Right atrium auricular region (tissue), 2 donors: ENCODE measurements around the gene ANKS1B. TPM values are rescaled to one million over a fixed set of nuclear protein-coding genes. Genes with fewer than 3 reads are reported as not detected.

Experiments
- DNase-seq: peaks from one replicate; pipeline ENCODE4 v3.0.0-alpha.2; 2019; ENCODE audit warnings: low spot score
- H3K27ac ChIP-seq, 2 donors: fragments of 200-600 bp; sonication (generic); 1 replicate in 1 of 2; 2 replicates in 1 of 2; pipeline ENCODE4 v1.5.1; 2016 to 2019
- H3K27me3 ChIP-seq, 2 donors: fragments of 200-600 bp; sonication (generic); one replicate each; pipeline versions ENCODE4 v1.5.1 to v1.6.0; 2017 to 2019
- H3K36me3 ChIP-seq: fragments of 200-600 bp; sonication (generic); one replicate; pipeline ENCODE4 v1.5.1; 2016
- H3K4me1 ChIP-seq, 2 donors: fragments of 200-600 bp; sonication (generic); one replicate each; pipeline versions ENCODE4 v1.5.1 to v1.6.0; 2017 to 2019
- H3K4me3 ChIP-seq, 2 donors: fragments of 200-600 bp; sonication (generic); 1 replicate in 1 of 2; 2 replicates in 1 of 2; pipeline ENCODE4 v1.5.1; 2017 to 2019; ENCODE audit warnings: mild to moderate bottlenecking in 1 of 2, moderate library complexity in 1 of 2
- H3K9me3 ChIP-seq, 2 donors: fragments of 200-600 bp; sonication (generic); one replicate each; pipeline ENCODE4 v1.5.1; 2019
- CTCF ChIP-seq, 2 donors: fragments of 200-600 bp; sonication (generic); IDR thresholded peaks; one replicate each; pipeline ENCODE4 v1.5.1; 2019; ENCODE audit warnings: antibody characterized with exemption in 2 of 2
- total RNA-seq, 2 donors: library from RNA; depleted of rRNA; stranded (reverse); fragments of >200 nt; gene quantifications; one replicate each; pipeline ENCODE4 v1.1.0, GENCODE V29; 2016

The ANKS1B gene
- total RNA-seq, 2 donors from 2014 or later, result 2.4 to 3.1 TPM

- Histone ChIP-seq H3K27me3 (no peaks in the 10 kb centered on the region), H3K27ac (no peak overlapping the region), H3K36me3 (no peaks in the 10 kb centered on the region), H3K9me3 (no peaks in the 10 kb centered on the region), H3K4me3 (no peak overlapping the region), H3K4me1 (no peaks in the 10 kb centered on the region)
- no peak for TF ChIP-seq CTCF (IDR thresholded peaks at IDR 0.05)
- DNase-seq, result no peak
These were observed 1293.4 kb downstream of the ANKS1B start for GRCh38 chr12:98691351-98691750.

- H3K9me3 ChIP-seq, result no peaks in the 10 kb centered on the region
- H3K27me3 ChIP-seq, result no peaks in the 10 kb centered on the region
- H3K27ac ChIP-seq, result no peak overlapping the region
- DNase-seq, result no peak
- no peak overlapping the region for H3K4me3 ChIP-seq
- no peak for TF ChIP-seq CTCF (IDR thresholded peaks at IDR 0.05)
- no peaks in the 10 kb centered on the region for H3K4me1 ChIP-seq
- H3K36me3 ChIP-seq, result peaks cover 19% of the 10 kb centered on the region
These were observed 1298.1 kb downstream of the ANKS1B start for GRCh38 chr12:98686603-98687002.

Other genes starting within 250 kb of the ANKS1B start
- 10 to 100 TPM; 15.4 to 19.0 TPM for gene BLTP3B, start 157.9 kb upstream of the ANKS1B start, total RNA-seq
- 10 to 100 TPM; 12.1 to 19.4 TPM for gene ACTR6, start 215.9 kb upstream of the ANKS1B start, total RNA-seq